Stimulated activated CD8-positive, alpha-beta memory T cell treated with anti-CD3 and anti-CD28 coated beads, Interleukin-12 subunit alpha, Interleukin-12 subunit beta, amount 100 ng/mL, for 24 hours (primary cell): ENCODE measurements around the gene ALDH1A2.

Experiments used
- DNase-seq: peaks from one replicate; pipeline ENCODE4 v3.0.0-alpha.2; 2020; ENCODE audit errors: extremely low read depth

ALDH1A2 gene

GRCh38 chr15:57996561-57996960, 69.0 kb downstream of the ALDH1A2 start:
- no peak for DNase-seq

DNA sequence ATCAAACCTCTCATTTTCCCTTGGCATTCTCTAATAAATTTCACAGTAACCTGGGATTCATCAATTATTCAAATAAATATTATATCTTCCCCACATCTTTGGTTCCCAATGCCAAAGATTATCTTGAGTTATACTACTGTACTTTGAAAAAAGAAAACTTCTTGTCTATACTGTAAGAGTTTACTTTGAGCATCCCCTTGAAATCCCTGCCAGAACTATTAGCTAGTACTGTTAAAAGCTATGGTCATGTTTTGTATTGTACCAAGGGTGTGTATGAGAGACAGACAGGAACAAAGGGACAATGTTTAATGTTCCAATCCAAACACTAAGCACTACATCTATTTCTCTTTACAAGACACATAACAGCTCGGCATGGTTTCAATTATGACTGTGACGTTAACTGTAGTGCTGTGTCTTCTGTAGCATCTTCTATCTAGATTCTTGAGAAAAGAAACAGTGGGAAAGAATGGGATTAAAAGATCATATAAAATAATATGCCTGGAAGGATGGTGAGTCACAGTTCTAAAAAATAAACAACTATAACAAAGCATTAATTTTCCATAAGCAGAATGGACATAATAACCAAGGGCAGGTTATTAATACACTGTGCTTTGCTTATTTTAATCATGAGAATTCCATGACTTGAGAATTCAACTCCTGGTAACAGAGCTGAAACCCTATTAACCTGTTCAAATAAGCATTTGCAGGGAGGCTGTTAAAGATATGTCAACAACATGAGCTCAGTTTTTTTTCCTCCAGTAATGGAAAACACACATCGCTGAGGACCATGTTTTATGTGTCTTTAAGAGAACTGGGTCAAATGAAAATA, 71.1 kb downstream of the ALDH1A2 start:
- no peak for DNase-seq

- DNase-seq, result no peak
Measured at GRCh38 chr15:57993409-57994145, 71.9 kb downstream of the ALDH1A2 start.

DNA sequence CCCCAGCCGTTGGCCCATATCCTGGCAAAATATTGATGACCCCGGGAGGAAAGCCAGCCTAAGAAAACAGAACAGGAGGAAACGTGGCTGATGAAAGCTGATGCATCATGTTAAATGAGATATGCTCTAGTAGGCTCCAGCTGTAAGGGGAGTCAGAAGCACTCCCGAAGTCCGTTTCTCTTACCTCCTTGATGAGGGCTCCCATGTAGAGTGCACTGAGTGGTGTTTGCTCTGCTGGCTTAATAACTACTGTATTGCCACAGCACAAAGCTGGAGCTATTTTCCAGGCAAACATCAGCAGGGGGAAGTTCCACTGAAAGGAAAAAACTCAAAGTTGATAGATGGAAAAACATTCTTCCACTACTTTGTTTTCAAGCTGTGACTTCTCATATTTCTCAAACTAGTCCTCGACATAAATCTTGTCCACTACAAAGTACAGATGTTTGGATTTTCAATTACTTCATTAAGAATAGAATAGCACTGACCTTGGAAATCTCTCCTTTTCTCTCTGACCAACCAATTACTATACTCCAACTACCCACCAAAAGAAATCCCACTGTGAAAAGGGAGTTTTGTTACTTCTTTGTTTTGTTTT, 72.7 kb downstream of the ALDH1A2 start:
- DNase-seq, result no peak

- no peak for DNase-seq
Measured at GRCh38 chr15:57973534-57973933, 92.0 kb downstream of the ALDH1A2 start.

DNA sequence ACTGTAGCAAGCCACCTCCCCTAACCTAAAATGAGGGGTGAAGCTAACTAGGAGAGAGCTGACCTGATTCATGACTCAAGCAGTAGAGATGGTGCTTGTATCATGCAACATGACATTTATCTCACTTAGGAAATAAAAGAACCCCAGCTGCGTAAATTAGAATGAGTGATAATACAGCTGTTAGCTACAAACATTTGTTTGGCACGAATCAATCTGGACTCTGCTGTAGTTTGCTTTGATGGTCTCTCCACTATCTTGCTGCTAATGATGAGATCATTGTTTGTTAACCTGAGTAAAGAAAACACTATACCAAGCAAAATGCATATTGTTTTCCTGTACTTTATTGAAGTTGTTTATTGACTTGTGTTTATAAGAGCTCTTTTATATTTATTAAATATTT, 92.6 kb downstream of the ALDH1A2 start:
- no peak for DNase-seq

DNA sequence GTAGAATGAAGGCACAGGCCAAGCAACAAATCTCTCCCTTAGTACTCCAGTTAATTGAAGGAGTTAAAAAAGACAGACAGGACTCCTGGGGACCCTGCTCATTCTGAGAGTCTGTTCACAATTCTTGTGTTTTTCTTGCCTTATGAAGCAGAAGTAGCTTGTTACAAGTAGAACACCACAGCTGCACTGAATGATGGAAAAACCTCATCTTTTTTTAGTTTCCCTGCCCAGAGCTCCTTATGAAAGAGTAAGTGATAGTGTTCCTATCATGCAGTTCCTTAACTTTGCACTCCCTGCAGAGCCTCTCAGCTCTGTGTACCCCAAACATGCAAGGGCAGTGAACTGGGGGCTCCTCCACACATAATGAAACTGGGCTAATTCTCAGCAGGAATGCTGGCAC, 95.5 kb downstream of the ALDH1A2 start:
- no peak for DNase-seq

DNA sequence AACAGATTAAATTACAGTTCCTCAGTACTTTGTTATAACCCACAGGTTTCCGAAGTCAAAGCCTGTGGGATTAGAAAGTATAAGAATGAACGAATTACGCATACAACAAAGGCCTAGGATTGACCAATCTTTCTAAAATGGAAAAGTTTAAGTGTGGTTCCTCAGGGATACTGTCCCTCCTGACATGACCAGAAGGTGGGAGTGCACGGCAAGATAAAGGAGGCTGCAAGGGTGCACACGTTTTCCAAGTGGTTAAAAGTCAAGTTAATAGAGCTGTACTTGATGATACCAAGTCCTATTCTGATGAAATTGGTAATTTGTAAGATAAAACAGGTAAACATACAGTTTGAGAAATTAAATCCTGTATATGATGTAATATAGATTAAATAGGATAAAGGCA, 96.2 kb downstream of the ALDH1A2 start:
- DNase-seq, result no peak

DNA sequence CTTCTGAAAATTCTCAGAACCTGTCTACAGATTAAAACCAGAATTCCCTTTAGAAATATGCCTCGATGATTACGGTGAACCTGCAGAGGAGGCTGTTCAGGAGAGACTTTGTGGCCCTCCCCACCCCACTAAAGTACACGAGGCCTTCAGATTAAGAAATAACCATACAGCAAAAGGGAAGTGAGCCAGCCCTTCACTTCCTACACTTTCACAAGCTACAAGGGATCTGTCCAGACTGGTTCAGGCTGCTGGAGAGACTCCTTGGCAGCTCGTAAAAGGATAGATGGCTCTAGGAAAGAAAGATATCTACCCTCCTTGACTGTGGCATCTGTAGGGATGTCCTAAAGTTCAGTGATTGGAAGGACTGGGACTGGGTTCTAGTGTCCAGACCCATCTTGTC, 102.6 kb downstream of the ALDH1A2 start:
- no peak for DNase-seq

DNA sequence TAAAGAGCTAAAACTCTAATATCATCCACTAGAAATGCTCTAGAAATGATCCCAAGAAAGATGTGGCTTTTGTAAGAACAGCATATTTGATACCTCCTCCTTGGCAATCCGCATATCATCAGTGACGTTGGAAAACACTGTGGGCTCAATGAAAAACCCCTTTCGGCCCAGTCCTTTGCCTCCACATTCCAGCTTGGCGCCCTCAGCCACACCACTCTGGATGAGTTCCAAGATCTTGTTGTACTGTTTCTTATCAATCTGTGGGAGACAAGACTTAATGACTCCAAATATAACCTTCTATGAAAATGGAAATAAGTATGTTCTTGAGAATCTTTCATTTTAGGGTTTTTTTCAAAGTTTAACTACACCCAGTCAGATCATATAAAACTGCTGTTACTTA, 103.6 kb downstream of the ALDH1A2 start:
- DNase-seq, result no peak

DNA sequence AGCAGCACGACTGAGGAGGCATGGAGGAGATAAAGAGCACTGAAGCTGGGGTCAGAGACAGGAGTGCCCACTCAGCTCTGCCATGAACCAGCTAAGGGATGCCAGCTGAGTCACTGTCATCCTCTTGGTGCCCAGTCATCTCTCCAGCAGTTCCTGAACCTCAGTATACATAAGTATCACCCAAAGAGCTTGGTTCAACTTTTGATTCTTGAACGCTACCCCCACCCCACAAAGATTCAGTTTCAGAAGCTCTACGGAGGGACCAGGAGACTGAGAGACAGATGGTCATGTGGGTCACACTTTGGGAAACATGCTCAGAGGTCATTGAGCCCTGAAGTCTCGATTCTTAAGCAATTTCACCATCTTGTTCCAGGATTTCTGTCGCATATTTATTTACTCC, 108.4 kb downstream of the ALDH1A2 start:
- DNase-seq, result no peak

GRCh38 chr15:57953874-57954273, 111.6 kb downstream of the ALDH1A2 start:
- DNase-seq, result no peak

- no peak for DNase-seq
Measured at GRCh38 chr15:57951328-57951932, 114.1 kb downstream of the ALDH1A2 start.

- DNase-seq, result no peak
Measured at GRCh38 chr15:57950381-57950946, 115.0 kb downstream of the ALDH1A2 start.

DNA sequence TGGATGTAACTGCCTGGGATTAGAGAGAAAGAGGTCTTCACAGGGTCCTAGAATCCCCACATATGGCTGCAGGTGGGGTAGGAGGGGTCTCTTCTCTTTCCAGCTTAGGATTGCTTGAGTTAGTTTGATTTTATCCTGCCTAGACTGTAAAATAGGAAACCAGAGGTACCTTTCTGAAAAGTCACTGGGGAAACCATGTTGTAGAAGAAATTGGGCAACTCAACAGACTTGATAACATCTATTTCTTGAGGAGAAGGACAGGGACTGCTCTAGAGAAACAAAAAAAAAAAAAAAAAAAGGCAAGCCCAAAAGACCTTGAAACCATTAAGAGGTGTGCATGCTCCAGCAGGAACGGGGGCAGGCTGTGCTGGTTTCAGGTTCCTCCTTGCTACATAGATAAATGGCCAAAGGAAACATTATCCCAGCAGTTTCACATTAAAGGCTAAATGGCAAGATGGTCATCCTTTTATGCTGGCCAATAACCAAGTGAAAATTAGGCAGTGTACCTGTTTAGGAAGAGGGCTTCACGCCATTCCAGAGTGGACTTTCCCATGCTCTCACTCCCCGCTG, 116.1 kb downstream of the ALDH1A2 start:
- DNase-seq, result no peak

DNA sequence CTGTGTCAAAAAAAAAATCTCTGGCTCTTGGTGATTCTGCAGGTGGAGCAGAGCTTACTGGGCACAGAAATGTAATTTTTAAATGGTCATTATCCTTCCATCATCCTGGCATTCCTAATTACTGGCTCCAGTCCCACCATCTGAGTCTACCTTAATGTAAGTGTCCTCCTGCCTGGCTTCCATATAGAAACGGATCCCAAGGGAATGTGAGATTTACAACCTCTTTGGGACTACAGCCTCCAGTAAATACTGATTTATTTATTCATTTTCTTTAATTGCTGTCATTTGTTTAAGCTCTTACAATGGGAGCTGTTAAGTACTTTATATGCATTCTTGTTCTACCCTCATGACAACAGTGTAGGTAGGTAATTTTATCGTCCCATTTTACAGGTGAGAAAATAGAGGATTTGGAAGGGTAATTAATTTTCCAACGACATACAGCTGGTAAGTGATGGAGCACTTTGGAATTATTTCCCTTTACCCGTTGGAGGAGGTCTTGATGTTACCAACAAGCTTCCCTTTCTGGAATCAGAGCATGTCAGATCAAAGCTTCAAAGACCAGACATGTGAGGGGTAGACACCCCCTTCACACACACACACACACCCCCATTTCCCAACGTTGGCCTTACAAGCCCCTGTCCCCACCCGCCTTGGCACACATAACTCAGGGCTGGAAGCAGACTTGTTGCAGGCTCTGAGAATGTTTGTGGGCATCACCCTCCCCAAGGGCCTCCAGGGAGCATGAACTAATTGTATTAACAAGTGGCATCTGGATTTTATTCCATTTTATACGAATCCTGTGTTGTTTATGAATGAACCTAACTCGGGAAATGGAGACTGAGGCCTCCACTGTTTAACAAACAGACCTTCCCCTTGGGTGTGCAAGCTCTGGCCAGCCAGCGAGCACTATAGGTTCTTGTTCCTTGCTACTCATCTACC, 116.9 kb downstream of the ALDH1A2 start:
- no peak for DNase-seq

DNA sequence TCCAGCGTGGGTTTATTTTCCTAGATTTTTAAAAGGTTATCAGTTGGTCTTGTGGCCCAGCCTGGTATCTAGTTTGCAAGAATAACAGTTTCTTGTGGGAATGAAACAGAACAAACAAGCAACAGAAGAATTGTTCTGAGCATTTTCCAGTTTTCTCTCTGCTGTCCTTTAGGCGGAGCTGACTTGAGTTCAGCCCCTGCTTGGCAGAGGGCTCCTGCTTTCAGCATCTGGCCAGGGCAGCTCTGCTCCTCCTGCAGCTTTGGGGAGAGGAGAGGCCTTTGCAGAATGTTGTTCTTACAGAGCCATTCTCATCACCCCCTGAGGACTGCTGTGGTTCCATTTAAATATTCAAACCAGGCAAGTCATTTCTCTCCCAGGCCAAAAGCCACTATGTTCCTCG, 117.7 kb downstream of the ALDH1A2 start:
- DNase-seq, result no peak

- no peak for DNase-seq
Measured at GRCh38 chr15:57947282-57947681, 118.2 kb downstream of the ALDH1A2 start.

- DNase-seq, result no peak
Measured at GRCh38 chr15:57946491-57947048, 118.9 kb downstream of the ALDH1A2 start.

DNA sequence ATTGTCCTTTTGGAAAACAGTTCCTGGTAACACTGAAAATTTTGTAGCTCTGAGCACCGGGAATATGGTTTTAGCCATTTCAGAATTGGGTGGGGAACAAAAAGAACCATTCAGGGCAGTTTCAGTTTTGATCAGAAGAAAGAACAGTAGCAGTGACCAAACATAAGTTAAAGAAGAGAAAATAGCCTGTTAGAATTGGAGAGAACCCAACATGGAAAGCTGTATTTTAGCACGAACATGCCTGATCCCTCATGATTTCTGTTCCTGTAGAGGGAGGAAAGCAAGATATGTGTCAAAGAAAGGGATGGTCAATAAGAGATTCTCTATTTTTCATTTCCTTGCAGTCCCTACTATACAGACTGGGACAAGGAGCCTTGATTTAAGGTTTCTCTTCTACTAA, 119.9 kb downstream of the ALDH1A2 start:
- no peak for DNase-seq
